GM20000 (cell line): ENCODE data around the gene GPS1.

Source experiments
- DNase-seq: peaks from one replicate; pipeline ENCODE4 v3.0.0; 2012; ENCODE audit warnings: low spot score
- CTCF ChIP-seq: IDR thresholded peaks from 2 replicates; pipeline ENCODE4 v1.5.1; 2012; ENCODE audit warnings: mild to moderate bottlenecking, control low read depth; ENCODE audit errors: extremely low read depth, missing control alignments

GPS1 gene

GRCh38 chr17:82089723-82090548 is 38.2 kb downstream of the GPS1 start:
- TF ChIP-seq CTCF: no peak
- no peak for DNase-seq

GRCh38 chr17:82090549-82091263 is 39.0 kb downstream of the GPS1 start:
- no peak for TF ChIP-seq CTCF
- DNase-seq: no peak

DNA sequence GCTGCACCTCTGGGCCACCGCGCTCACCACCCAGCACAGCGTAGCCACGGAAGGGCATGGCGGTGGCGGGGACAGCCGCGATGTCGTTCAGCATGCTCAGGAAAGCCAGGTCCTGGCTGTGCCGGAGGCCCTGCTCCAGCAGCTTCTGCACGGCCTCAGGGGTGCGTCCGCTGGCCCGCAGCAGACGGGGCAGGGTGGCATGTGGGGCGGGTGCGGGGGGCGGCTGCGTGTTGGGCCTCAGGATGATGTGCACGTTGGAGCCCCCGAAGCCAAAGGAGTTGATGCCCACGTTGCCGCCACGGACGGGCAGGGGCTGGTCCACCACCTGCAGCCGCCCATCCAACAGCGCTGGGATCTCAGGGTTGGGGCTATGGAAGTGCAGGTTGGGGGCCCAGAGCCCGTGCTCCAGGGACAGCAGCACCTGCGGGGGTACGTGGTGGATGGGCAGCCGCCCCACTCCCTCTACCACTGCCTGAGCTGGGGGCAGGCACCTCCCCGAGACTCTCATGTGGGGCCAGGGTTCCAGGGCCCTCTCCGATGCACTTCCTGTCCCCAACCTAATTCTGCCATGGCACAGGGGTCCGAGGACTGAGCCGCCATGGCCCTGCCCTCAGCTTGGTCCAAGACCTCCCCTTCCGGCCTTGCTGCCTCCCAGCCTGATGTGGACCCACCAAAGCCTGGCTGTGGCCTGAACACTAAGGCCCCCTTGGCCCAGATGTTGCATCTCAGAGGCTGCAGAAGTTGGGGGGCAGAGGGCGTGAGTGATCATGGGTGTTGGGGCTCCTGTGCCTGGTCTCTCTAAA is 39.8 kb downstream of the GPS1 start:
- no peak for DNase-seq
- no peak for TF ChIP-seq CTCF

DNA sequence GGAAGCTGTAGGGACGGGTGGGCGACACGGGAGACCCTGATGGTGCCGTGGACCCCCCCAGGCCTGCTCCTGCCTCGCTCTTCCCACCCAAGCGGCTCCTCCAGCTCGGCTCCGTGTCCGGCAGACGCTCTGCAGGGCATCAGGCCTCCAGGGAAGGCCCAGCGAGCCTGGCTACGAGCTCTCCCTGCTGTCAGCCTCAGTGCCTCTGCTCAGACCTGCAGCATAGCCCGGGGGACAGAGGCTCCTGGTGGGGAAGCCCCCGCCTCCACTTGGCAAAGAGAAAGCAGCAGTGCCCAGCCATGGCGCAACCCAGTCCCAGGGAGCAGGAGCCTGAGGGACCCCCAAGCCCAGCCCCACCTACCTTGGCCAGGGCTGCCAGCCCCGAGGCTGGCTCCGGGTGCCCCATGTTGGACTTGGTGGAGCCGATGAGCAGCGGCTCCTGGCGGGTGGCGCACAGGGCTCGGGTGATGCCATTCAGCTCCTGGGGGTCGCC is 40.4 kb downstream of the GPS1 start:
- TF ChIP-seq CTCF: no peak
- no peak for DNase-seq

- no peak for TF ChIP-seq CTCF
- no peak for DNase-seq
Observed at GRCh38 chr17:82092628-82092994, 40.9 kb downstream of the GPS1 start.

- no peak for TF ChIP-seq CTCF
- no peak for DNase-seq
Observed at GRCh38 chr17:82092995-82093751, 41.5 kb downstream of the GPS1 start.
